IPS-11a (cell line): ENCODE results near the gene PPARG.
"Not testable (repeated sequence)": the region's sequence is repeated elsewhere in the genome, so short reads cannot be mapped to it uniquely, and the experiment has no call there.

Experiments
- H3K4me3 ChIP-seq: one replicate; pipeline ENCODE4 v1.5.1; 2013; ENCODE audit warnings: low read depth, low read length, control low read depth

Gene PPARG

DNA sequence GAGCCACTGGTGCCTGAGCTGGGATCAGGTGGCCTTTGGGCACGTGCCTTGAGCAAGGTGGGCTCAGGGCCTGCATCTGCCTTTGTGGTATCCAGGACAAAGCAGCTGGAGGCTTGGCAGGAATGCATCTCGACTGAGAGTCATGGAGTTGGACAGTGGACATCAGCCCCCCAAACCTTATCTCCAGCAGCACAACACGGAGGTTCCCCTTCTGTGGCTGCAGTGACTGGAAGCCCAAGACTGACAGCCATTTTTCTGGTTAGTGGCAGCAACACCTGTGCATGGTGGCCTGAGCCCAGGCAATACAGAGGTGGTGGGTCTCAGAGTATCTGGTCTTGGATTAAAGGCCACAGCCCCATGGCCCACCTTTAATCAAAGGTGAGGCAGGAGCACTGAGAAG, 167.6 kb downstream of the PPARG start:
- no peak overlapping the region for H3K4me3 ChIP-seq

DNA sequence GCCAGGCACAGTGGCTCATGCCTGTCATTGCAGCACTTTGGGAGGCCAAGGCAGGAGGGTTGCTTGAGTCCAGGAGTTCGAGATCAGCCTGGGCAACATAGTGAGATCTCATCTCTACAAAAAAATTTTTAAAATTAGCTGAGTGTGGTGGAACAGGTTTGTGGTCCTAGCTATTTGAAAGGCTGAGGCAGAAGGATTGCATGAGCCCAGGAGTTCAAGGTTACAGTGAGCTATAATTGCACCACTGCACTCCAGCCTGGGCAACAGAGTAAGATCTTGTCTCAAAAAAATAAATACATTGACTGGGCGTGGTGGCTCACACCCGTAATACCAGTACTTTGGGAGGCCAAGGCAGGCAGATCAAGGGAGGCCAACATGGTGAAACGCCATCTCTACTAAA, 168.5 kb downstream of the PPARG start:
- not testable (repeated sequence) for H3K4me3 ChIP-seq

DNA sequence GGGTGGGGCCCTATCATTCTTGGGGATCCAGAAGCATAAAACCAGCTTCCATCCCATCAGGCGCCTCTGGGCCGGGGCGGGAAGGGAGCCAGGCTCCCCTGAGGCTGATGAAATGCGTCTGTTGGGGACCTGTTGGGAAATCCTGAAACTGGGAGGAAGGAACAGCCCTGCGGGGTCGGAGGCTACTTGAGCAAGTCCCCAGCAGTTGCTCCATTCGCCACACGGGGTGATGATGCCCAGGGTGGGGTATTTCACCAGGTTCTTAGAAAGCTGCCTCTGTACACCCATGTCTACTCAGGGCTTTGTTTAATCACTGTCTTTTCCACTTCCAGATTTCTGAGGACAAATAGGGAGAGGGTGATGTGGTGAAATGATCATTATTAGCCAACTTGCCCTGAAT, 170.0 kb downstream of the PPARG start:
- H3K4me3 ChIP-seq = no peak overlapping the region

DNA sequence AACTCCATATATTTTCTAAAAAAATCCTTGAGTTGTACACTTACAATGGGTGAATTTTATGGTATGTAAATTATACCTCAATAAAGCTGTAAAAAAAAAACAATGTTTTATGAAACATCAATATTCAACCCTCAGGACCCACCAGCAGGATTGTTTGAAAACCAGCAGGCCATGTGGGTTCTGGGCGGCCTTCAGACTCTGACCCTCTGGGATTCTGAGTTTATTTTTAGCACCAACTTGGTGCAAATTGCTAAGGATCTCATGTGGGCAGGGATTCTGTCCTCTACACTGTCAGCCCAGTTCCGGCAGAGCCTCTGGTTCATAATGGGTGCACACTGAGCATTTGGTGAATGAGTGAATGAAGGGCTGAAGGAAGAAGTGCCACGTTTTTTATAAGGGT, 171.3 kb downstream of the PPARG start:
- H3K4me3 ChIP-seq = no peak overlapping the region

DNA sequence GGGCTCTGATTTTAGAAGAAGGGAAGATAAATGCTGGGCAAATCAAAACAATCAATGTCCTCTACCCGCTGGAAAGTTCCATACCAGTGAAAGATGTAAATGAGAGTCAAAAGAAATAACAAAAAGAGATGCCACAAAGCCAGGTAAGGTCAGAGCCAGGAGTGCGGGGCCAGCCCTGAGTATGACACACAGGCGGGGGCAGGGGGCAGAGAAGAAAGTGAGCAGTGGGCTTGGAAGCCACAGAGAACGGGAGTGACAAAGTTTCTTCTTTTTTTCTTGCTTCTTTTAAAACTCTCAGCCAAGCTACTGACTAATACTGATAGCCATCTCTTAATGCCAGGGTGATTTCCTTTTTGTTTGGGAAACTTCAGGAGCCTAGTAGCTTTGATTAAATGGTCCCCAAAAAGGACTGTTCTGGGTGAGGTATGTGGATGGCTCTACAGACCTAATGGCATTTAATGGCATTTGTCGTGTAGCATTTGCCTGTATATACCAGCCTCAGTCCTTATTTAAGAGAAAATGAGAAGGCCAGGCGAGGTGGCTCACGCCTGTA, 172.3 kb downstream of the PPARG start:
- H3K4me3 ChIP-seq = no peak overlapping the region

DNA sequence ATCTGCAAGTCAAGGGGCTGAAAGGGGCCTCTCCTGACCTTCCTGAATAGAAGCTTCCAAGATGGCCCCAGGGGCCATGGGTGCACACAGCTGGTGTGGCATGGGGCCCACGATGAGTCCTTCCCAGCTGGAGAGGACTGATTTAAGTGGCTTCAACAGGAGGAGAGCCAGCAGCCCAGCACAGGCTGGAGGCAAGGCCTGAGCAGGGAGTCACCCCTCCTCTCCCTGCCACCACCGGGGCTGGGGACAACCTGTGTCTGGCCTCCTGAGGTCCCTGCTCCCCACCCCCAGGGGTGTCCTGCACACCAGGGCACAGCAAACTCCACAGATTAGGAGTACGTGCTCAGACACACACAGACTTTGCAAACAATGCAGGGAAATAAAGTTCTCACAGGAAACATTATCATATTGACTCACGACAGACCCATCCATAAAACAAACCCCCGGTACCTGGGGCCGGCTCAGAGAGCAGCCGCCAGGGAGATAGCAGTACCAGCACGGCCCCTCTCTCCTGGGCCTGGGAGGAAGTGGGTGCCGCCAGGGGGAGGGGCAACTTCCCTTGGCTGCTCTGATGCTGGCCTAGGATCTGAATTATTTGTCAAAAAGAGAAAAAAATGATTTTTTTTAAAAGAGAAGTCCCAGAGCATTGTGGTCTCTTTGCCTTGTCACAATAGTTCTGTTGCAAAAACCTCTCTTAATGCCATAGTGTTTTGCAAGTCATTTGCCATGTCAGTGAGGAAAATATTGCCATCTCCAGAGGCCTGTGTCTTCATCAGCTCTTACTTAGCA, 173.5 kb downstream of the PPARG start:
- H3K4me3 ChIP-seq = no peak overlapping the region

DNA sequence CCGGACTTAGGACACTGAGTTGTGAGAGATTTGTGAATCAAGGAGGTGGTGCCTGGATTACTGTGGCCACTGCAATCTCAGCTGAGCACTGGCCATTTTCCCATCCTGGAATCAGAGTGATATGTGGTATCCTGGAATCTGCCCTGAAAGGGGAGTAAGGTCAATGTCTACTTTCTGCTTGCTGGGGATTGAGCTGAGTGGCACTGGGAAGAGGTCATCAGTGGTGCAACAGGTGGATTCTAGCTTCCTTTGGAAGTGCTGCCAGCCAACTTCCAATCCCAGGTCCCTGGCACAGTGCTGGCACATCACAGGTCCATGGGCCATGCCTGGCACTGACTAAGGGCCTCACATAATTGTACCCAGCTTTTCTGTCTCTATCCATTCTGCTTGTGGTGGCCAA, 174.8 kb downstream of the PPARG start:
- H3K4me3 ChIP-seq = no peak overlapping the region

DNA sequence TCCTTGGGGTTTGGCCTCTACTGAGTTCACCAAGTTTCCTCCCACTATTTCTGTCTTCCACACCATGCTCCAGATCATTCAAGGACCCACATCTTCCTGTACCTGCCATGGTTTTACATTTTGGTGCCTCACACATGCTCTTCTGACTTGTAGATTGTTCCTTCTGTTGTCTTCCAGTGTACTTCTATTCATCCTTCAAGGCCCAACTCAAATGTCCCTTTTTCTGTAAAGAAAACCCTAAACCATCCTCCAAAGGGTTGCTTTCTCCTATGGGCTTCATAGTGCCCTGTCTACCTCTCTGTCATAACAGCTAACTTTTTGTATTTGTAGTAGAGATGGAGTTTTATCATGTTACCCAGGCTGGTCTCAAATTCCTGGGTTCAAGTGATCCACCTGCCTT, 175.3 kb downstream of the PPARG start:
- H3K4me3 ChIP-seq = no peak overlapping the region

DNA sequence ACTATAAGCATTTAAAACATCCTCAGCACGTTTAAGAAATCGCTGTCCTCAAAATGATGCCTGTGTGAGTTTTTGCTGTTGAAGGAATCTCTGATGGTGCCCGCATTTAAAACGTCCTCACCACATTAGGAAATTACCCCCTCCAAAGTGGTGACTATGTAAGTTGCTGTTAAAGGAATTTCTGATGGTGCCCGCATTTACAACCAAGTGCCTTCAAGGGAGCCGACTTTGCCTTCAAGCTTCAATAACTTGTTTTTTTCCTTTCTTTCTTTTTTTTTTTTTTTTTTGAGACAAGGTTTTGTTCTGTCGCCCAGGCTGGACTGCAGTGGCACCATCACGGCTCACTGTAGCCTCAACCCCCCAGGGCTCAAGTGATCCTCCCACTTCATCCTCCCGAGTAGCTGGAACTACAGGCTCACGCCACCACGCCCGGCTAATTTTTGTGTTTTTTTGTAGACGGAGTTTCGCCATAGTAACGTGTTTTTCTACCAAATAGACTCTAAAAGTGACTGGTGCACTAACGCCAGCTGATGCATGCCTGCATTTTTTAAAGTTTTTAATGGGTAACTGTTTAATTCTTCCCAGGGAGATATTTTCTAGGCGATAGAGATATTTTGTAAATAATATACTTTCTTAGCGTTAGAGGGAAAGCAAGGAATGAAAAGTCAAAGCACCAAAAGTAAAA, 176.4 kb downstream of the PPARG start:
- no peak overlapping the region for H3K4me3 ChIP-seq

DNA sequence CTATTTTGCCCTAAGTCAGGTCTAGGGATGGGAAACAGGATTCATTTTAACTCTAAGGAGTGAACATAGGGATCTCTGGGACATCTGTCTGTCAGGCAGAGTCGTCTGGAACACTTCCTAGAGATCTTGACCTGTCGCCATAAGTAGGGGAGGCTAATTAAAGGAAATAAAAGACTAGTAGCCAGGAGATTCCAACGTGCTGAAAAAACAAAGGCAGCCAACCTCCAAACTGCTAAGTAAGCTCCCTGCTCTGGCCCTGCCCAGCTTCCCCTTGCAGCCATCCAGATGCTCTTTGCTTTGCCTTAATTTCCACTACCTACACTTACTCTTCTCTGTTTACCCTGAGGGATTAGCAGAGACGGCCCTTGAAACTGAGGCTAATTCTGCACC, 177.0 kb downstream of the PPARG start:
- H3K4me3 ChIP-seq = no peak overlapping the region

DNA sequence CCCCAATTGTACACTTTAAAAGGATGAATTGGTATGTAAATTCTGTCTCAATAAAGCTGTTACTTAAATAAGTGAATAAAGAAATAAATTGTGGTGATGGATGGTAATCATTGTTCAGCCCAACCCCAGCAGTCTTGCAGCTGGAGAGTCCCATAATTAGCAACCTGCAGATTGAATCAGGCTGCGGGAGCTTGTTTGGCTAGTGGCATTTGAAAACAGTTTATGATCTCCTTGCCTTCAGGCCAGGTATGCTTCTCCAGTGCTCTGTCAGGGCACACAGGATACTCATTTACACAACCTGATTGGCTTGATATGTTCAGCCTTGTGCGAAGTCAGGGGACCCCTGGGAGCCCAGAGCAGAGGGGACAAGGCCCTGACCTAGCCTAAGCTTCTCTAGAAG, 178.9 kb downstream of the PPARG start:
- H3K4me3 ChIP-seq = no peak overlapping the region

DNA sequence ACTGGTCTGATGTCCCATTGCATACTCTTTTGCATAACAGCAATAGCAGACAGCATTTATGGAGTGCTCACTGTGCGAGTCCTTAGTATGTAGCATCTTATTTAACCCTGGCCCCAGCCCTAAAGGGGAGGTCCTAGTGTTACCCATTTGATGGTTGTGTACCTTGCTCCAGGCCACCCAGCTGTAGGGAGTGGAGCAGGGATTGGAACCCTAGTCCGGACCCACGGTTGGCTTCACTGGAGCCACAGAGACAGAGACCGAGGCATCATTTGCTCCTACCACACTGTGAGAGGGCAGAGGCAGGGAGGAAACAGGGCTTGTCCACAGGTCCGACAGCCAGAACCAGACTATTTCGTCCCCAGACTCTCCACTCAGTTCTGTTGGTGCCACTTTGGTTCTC, 179.4 kb downstream of the PPARG start:
- H3K4me3 ChIP-seq = no peak overlapping the region

DNA sequence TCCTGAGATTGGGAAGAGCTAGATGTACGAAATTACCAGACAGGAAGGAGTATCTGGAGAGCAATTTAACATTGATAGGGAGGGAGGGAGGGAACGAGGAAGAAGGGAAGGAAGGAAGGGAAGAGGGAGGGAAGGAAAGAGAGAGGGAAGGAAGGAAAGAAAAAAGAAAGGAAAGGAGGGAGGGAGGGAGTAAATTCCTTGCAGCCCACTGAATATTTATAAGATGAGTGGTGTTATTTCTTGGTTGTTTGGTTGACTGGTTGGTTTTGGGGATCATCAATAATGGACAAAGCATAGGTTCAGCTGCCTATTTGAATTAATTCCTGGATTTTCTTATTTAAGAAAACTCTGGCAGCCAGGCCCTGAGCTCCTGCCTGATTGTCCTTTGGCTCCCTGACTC, 179.9 kb downstream of the PPARG start:
- H3K4me3 ChIP-seq = no peak overlapping the region

DNA sequence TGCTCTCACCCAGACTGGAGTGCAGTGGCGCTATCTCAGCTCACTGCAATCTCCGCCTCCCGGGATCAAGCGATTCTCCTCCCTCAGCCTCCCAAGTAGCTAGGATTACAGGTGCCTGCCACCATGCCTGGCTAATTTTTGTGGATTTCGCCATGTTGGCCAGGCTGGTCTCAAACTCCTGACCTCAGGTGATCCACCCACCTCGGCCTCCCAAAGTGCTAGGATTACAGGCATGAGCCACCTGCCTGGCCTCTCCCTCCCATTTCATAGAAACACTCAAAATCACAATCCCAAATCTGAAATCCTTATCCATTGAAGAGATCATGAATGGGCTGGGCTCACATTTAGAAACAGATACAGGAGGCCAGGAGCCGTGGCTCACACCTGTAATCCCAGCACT, 180.4 kb downstream of the PPARG start:
- H3K4me3 ChIP-seq = not testable (repeated sequence)

DNA sequence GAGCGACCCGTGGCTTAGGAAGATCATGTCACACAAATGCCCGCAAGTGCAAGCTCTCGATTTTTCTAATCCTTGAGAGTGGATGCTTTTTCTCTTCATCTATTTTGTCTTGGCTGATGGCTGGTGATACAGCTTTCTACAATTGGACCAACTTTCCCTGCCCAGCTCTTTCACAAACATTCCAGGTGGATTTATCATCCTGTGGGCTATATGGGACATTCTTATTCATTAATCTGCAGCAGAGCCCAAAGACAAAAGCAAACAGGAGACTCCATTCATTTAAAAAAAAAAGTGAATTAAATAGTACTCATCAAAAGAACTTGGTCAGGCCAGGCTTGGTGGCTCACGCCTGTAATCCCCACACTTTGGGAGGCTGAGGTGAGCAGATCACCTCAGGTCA, 181.2 kb downstream of the PPARG start:
- no peak overlapping the region for H3K4me3 ChIP-seq

DNA sequence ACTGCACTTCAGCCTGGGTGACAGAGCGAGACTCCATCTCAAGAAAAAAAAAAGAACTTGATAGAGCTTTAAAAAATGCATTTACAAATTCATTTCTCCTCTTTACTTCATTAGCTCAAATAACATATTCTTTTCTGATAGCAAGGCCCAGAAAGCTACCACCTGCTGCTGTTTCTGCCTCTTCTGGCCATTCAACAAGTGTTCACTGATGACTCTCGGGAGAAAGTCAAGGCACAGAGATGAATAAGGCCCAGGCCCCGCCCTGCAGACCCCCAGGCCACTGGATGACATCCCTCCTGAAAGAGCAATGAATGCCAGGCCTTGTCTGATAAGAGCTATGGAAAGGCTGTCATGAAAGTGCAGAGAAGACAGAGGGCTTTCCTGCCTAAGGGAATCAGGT, 181.8 kb downstream of the PPARG start:
- no peak overlapping the region for H3K4me3 ChIP-seq

DNA sequence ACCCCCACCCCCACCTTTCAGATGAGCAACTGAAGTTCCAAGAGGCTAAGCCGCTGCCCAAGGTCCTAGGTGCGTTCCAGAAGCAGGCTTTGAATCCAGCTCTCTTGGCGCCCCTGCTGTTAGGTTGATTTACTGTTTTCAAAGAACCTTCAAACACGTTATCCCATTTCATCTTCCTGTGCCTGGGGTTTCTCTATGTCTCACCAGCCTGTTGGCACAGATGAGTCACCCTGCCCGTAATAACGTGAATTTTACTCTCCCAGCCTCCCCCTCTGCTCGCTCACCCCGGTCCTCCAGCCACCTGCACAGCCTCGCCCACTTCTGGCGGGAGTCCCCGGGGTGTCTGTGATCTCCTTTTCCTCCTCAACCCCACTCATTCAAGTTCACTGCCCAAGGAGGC, 182.4 kb downstream of the PPARG start:
- H3K4me3 ChIP-seq = no peak overlapping the region

DNA sequence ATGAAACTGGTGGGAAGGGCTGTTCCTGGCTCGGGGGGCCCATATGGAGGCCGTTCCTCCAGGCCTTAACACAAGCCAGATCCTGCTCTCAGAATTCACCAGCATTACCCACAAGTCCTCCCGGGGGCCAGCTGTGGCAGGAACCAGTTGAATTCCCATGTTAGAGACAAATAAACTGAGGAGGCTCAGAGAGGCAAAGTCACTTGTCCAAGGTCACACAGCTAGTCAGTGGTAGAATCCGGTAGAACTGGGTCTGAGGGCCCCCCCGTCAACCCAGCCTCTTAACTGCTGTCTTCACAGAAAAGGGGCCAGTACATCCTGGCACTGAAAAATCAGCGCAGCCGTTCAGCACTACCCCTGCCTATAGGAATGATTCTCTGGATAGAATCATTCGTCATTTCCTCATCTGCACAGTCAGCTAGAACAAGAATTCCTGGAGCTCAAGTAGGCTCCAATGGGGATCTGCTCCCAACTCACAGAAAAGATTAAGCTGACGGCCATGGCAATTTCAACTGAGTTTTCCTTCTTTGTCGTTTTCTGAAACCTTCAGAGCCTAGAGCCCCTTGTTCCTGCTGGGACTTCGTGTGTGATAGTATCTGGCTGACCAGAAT, 183.2 kb downstream of the PPARG start:
- no peak overlapping the region for H3K4me3 ChIP-seq

DNA sequence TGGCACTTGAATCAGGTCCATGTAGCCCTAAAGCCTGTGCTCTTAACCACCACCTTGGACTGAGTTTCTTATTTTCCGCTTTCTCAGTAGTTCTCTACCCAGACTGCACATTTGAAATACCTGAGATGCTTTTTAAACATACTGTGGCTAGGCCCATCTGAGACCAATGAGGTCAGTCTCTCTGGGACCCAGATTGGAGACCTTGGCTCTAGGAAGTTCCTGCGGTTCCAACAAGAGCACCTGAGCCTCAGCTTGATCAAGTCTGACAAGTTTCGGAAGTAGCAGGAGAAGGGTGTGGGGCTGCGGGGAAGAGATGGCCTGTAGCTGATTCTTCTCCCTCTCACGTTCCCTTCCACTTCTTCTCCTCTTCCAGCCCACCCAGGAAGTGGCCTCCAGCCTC, 183.9 kb downstream of the PPARG start:
- H3K4me3 ChIP-seq = no peak overlapping the region

DNA sequence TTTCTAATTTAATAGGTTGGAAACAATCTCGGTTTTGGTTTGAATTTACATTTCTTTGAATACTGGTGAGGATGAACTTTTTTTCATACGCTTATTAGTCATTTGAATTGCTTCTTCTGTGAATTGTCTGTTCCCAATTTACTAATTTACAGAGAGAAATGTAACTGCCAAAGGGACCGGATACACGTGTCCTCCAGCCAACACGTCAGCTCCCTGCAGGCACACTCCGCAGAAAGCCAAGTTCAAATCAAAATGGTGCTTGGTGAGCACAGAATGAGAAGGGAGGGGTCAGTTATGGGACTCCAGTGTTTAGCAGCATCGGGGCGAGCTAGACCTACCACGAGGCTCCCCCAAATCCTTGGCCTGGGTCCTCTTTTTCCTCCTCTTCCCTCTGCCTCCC, 184.6 kb downstream of the PPARG start:
- H3K4me3 ChIP-seq = no peak overlapping the region

DNA sequence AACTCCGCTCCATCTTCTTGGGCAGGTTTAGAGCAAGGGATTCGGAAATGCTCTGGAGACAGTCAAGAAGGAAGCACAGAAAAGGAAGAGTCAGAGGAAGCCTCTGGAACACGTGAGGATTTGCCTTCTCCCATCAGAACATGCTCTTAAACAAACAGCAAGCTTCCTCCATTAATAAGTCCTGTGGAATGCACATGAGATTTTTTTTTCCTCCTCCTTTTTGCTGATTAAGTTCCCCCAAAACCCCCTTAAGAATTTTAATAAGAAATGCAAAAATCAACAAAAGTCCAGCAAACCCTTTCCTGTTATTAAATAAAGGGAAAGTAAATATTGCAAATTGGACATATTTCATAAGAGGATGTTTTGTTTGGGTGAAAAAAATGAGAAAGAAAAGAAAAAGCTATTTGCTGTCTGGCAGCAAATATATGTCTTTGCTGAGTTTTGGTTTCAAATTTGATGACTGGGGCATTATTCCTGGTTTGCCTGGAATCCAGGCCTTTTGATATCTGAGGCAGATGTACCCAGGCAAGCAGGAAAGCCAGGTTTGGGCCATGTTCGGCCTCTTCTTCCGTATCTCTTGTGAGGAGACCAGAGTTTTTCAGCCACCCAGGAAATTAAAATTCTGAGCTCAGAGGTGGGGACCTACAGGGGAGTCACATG, 187.5 kb downstream of the PPARG start:
- no peak overlapping the region for H3K4me3 ChIP-seq

DNA sequence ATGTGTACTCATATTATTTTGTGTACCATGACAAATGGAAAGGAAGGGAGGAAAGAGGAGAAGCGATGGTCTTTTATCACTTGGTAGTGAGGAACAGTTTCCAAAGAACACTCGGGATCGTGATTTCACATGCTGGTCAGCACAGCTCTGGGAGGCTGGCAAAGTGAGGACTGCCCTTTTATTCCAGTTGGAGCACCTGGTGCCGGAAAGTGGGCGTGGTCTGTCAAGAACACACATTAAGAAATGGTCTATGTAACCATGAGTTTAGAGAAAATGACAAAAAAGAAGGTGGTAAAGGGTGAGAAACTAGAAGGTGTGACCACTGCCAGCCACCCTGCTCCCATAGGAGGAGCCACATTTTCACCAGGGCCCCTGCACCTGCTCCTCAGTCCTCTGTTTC, 188.4 kb downstream of the PPARG start:
- H3K4me3 ChIP-seq = no peak overlapping the region
